Aortic smooth muscle cell (primary cell): ENCODE results near the gene PBX2. TPM values are rescaled to one million over a fixed set of nuclear protein-coding genes. Genes with fewer than 3 reads are reported as not detected.

ENCODE experiments used
- total RNA-seq: library from RNA; depleted of rRNA; stranded (reverse); fragments of >200 nt; gene quantifications from 2 replicates; pipeline ENCODE4 v1.2.3, GENCODE V29; 2014

The PBX2 gene, protein sequence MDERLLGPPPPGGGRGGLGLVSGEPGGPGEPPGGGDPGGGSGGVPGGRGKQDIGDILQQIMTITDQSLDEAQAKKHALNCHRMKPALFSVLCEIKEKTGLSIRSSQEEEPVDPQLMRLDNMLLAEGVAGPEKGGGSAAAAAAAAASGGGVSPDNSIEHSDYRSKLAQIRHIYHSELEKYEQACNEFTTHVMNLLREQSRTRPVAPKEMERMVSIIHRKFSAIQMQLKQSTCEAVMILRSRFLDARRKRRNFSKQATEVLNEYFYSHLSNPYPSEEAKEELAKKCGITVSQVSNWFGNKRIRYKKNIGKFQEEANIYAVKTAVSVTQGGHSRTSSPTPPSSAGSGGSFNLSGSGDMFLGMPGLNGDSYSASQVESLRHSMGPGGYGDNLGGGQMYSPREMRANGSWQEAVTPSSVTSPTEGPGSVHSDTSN
- total RNA-seq = 20.5 and 26.3 TPM in 2 replicates

DNA sequence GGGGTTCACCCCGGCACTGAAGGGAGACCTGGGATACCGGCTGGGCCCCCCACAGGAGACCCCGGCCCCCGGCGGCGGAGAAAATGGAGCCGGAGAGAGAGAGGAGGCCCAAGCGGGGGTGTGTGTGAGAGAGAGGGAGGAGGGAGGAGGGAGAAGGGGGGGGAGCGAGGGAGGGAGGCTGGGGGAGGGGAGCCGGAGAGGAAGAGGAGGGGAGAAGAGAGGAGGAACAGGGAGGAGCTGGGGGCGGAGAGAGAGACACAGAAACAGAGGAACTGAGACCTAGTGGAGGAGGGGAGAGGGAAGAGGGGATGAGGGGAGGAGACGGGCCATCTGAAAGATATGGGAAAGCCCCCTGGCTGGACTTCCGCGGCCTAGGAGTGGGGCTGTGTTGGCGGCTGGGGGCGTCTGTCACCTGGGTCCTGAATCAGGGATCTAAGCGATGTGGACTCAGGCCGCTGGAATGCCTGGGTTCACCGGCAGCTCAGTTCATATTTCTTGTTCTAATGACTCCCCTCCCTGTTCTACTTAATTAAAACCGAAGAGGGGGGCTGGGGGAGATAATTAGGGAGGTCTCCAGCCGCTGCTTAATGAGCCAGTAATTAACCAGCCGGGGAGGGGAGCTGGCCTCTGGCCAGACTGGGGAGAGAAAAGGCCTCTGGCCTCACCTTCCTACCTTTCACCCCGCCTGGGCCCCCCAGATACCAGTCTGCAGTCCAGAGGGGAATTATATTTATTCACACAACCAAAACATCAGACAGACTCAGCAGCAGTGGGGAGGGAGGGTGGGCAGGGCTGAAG lies at the start of gene PBX2:
TSS of gene PBX2 (minus strand) at position 149 of the 798 bp plus-strand sequence. CDS start 287 bp downstream, outside the sequence.

DNA sequence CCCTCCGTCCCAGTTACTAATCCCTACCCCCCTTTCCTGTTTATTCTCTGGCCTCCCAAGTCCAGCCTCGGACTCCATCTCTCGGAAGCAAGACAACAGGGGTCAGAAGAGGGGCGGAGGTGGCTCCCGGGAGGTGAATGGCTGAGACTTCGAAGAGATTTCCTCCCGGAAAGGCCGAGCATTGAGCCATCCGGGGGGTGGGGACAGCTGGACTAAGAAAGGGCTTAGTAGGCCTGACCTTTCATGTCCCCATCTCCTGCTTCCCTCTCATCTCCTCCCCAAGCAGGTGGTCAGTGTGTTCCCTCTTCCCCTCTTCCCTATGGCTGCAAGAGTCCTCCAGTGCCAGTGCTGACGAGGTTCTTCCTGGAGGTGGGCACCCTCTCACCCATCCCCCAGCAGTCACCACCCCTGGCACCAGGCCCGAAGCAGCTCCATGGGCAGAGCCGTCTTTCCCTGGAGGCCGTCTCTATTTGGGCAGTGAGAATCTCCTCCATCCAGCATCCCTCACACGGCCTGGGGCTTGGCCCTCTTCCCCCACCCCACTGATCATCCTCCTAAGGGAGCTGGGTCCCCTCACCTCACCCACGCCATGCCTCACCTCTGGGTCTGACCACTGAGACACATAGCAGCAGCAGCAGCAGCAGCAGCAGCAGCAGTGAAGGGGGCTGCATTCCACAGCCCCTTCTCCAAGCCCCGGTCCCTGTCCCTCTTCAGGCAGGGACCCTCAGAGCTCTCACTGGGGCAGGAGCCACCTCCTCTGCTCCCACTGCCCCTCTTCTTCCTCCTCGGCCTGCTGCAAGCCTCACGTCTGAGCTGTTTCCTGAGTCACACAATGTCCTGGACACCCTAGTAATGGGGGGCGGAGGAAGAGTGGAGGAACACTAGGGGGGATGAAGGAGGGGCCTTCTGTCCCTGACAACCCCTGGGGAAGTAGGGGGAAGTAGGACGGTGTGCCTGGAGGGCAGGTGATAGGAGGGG lies 33.5 kb upstream of the PBX2 start, which contains the start of gene NOTCH4:
TSS of gene NOTCH4 (minus strand) at position 810 of the 978 bp plus-strand sequence. CDS start at position 671, 139 bp downstream.

DNA sequence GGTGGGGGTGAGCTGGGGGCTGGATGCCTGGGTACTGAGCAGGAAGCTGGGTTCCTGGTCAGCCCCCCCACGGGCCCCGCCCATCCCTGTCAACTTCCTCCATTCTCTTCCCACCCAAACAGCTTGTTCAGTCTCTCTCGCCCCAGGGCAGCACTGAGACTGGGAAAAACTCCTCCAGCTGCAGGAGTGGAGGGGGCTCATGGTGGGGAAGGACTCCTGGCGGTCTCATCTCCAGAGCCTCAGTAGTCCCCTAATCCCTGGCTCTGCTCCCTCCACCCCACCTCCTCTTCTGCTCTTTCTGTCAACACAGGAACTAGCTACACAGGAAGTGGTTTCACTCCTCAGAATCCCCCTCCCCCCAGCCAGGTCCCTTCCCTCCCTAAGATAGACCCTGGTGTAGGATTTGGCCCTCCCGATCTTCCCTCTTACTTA lies 2.6 kb upstream of the PBX2 start, which contains the start of gene GPSM3:
TSS of gene GPSM3 (minus strand) at position 36 of the 432 bp plus-strand sequence. CDS start 130 bp downstream, outside the sequence.

DNA sequence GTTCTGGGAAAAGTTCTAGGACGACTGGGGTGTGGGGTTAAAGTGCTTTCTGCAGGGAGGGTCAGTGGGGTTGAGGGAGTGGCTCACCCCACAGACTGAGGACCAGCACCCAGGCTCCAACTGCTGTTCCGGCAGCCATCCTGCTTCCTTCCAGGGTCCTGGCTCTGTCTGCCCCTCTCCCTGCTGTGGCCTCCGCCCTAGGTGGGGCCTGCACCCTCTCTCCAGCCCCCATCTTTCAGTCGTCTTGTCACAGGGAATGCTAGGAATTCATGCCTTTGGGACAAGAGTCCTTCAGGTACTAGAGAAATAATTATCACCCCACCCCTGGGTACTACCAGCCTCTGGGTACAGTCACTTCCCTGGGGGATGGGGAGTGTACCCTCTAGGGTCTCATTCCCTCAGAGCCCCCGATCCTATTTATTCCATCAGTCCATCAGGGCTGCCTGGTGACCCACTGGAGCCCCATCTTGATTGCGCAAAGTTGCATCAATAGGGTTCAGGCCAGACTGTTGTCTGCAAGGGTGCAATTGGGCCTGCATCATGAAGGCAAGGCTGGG lies 5.8 kb downstream of the PBX2 start, which contains the start of gene AGER:
TSS of gene AGER (minus strand) at position 170 of the 557 bp plus-strand sequence. CDS start at position 139, 31 bp downstream.

DNA sequence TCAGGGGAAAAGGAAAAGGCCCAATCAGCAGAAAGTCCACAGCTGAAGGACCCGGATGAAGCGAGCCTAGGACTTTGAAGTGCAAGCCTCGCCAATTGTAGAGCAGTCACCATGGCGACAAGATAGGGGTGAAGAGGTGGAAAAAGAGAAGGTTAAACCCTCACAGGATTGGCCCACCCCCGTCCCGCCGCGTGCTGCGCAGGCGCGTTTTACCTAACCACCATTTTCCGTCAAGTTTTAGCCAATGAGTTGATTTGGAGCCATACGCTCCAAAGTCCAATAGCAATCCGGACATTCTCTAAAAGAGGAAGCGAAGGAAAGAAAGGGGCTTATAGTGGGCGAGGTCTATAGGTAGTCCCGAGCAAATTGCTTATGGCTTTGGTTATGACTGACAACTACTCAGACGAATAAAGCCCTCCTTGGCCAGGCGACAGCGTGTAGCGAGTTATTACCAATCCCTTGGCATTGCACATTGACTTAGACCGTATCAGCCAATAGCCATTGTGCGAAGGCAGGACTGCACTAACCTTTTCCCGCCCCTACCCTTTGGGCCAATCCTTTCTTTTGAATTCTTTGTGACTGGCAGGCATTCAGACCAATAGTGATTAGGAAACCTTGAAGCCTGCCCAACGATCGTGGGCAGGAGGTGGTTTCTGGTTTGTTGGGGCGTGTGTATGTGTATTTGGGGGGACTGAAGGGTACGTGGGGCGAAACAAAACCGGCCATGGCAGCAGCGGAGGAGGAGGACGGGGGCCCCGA lies 12.0 kb downstream of the PBX2 start, which contains the start of gene RNF5:
TSS of gene RNF5 (plus strand) at position 618 of the 759 bp plus-strand sequence. CDS start at position 725, 107 bp downstream.

DNA sequence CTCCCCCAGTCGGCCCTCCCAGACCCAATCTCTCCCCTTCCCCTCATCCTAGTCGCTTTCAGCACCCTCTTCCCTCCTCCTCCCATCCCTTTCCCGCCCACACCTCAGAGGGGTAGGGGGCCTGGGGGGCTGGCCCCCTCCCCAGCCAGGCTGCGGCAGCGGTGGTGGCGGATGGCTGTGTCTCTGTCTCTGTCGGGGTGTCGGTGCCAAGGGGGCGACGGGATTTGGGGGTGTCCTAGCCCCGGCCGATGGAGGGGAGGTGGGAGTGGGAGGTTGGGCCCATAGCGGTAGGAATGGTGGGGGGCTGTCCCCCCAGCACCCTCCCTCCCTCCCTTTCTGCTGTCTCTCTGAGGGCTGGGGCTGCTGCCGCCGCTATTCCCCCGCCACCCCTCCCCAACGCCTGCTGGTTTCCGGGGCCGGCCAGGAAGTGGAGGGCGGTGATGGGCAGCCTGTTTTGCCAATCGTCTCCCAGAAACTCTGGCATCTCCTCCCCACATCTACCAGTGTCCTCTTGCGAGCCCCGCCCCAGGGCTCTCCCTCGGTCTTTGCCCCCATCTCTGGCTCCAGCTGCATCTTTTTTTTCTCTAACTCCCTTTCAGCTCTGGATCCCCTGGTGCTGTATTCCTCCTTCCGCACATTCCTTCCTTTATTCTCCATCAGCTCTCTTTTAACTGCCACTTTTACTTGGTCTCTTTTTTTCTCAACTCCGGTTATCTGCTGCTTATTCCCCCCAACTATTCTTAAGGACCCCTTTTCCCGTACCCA lies 14.1 kb downstream of the PBX2 start, which contains the start of gene AGPAT1:
TSS of gene AGPAT1 (minus strand) at position 374 of the 765 bp plus-strand sequence. CDS start 4,588 bp downstream, outside the sequence.

GRCh38 chr6:32164295-32164694 lies 25.7 kb downstream of the PBX2 start, which contains the start of gene EGFL8:
Gene EGFL8, plus strand, starts transcription at chr6:32164595. Its CDS starts 1,571 bp downstream, at chr6:32166166.

GRCh38 chr6:32153564-32154513 lies 36.2 kb downstream of the PBX2 start, which contains the start of gene PPT2:
Gene PPT2, plus strand, starts transcription at chr6:32154141. Its CDS starts 454 bp downstream, at chr6:32154595.

DNA sequence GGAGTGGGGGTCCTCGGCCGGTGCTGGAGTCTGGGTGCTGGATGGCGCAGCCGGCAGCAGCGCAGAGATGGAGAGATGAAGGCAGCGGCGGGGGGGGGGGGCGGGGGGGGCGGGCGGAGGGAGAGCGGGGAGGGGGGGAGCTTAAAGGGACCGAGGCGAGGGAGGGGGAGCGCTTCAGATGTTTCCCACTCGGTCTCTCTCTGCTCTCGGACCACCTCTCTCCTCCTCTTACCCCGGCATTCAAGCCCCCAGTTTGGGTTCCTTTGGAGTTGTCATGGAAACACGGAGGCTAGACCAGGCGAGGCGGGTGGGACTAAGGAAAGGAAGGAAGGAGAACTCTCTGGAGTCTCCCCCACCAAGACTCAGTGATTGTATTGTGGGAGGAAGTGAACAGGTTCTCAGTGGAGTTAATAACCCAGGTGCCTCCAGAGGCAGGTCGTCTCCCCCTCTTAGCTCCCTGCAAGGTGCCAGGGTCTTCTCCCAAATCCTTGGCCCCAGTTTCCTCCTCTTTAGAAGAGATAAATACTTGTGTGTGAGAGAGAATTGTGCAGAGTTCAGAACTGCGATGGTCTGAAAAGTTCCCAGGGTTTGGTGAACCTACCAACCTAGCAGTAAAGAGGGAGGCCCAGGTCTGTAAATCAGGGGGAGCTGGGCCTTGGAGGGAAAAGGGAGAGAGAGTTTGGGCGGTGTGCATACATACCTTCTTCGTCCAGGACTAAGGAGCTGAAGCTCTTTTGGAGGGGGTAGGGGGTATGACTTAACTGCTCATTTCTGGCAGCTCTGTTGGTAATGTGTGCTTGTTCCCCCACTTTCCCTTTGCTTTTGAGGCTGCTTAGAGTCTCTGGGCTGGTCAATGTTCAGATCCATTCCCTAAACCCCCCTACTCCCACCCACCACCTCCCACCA lies 37.9 kb downstream of the PBX2 start, which contains the start of gene PRRT1:
TSS of gene PRRT1 (minus strand) at position 77 of the 906 bp plus-strand sequence. CDS start 112 bp downstream, outside the sequence.

Other genes with a start within 250 kb of the PBX2 start
- 20.3 and 31.2 TPM in 2 replicates for gene CFB, start 244.1 kb downstream of the PBX2 start, total RNA-seq
- gene NELFE, start 231.2 kb downstream of the PBX2 start, total RNA-seq = 107 and 119 TPM in 2 replicates
- 41.2 and 58.4 TPM in 2 replicates for gene SKIC2, start 231.0 kb downstream of the PBX2 start, total RNA-seq
- 9.8 and 10.2 TPM in 2 replicates for gene DXO, start 218.1 kb downstream of the PBX2 start, total RNA-seq
- gene C4A, start 208.1 kb downstream of the PBX2 start, total RNA-seq = 5.7 and 5.8 TPM in 2 replicates
- 4.8 and 5.0 TPM in 2 replicates for gene C4B, start 175.4 kb downstream of the PBX2 start, total RNA-seq
- gene CYP21A2, start 151.8 kb downstream of the PBX2 start, total RNA-seq = under 0.01 and 0.62 TPM in 2 replicates
- 33.9 and 58.7 TPM in 2 replicates for gene TNXB, start 80.9 kb downstream of the PBX2 start, total RNA-seq
- gene ATF6B, start 62.0 kb downstream of the PBX2 start, total RNA-seq = 11.8 and 16.4 TPM in 2 replicates
- gene FKBPL, start 59.9 kb downstream of the PBX2 start, total RNA-seq = 5.5 and 5.9 TPM in 2 replicates
- gene PRRT1, start 38.3 kb downstream of the PBX2 start, total RNA-seq = 0.26 and 0.50 TPM in 2 replicates
- gene PPT2, start 36.1 kb downstream of the PBX2 start, total RNA-seq = 28.3 and 69.1 TPM in 2 replicates
- gene EGFL8, start 25.6 kb downstream of the PBX2 start, total RNA-seq = 1.2 TPM in 2 replicates
- gene AGPAT1, start 14.1 kb downstream of the PBX2 start, total RNA-seq = 14.3 and 17.3 TPM in 2 replicates
- gene RNF5, start 11.8 kb downstream of the PBX2 start, total RNA-seq = 22.2 and 25.9 TPM in 2 replicates
- gene AGER, start 5.9 kb downstream of the PBX2 start, total RNA-seq = 0.13 and 0.37 TPM in 2 replicates
- gene GPSM3, start 2.4 kb upstream of the PBX2 start, total RNA-seq = 0.92 and 1.1 TPM in 2 replicates
- 1.3 and 2.2 TPM in 2 replicates for gene NOTCH4, start 33.9 kb upstream of the PBX2 start, total RNA-seq
- gene TSBP1, start 181.7 kb upstream of the PBX2 start, total RNA-seq = not detected in 2 replicates
- gene BTNL2, start 217.0 kb upstream of the PBX2 start, total RNA-seq = not detected in 2 replicates
- gene HLA-DRA, start 249.7 kb upstream of the PBX2 start, total RNA-seq = 0.53 TPM in 1 of 2 replicates, not detected in the other